Brain microvascular endothelial cell (primary cell): Measurements from ENCODE around the gene RET.

Experiments
- DNase-seq: peaks from one replicate; pipeline ENCODE4 v3.0.0-alpha.2; 2020
- H3K27ac ChIP-seq: fragments of 250-450 bp; sonication (Bioruptor Pico); 2 replicates; pipeline ENCODE4 v1.5.1; 2020; ENCODE audit warnings: mild to moderate bottlenecking, moderate library complexity
- H3K27me3 ChIP-seq: fragments of 250-450 bp; sonication (Bioruptor Pico); replicated peaks from 2 replicates; pipeline ENCODE4 v1.5.1; 2020; ENCODE audit warnings: mild to moderate bottlenecking
- H3K36me3 ChIP-seq: fragments of 250-450 bp; sonication (Bioruptor Pico); replicated peaks from 2 replicates; pipeline ENCODE4 v1.5.1; 2020; ENCODE audit warnings: mild to moderate bottlenecking
- H3K4me3 ChIP-seq: 2 replicates; pipeline ENCODE4 v1.5.1; 2011; ENCODE audit warnings: low read depth, mild to moderate bottlenecking, control low read depth, low read length, moderate library complexity
- CTCF ChIP-seq: IDR thresholded peaks from 2 replicates; pipeline ENCODE4 v1.5.1; 2011; ENCODE audit warnings: low read depth, mild to moderate bottlenecking, moderate library complexity, low read length, control low read depth, inconsistent platforms; ENCODE audit errors: missing control alignments
- in situ Hi-C: cut with HindIII; loops from 2 replicates; pipeline ENCODE4 v1.10.0; 2017; ENCODE audit warnings: low sequenced_read_pairs, low pct_ligation_motif_present

The RET gene

GRCh38 chr10:43117777-43118583 is 41.1 kb downstream of the RET start:
- DNase-seq: no peak
- Histone ChIP-seq H3K4me3 (no peak overlapping the region), H3K36me3 (no peaks in the 10 kb centered on the region), H3K27me3 (no peaks in the 10 kb centered on the region), H3K27ac (no peak overlapping the region)
- in situ Hi-C loops: no loop called here
- TF ChIP-seq CTCF: no peak

- no peak overlapping the region for H3K27ac ChIP-seq
- DNase-seq: no peak
- no peaks in the 10 kb centered on the region for H3K27me3 ChIP-seq
- TF ChIP-seq CTCF: no peak
- in situ Hi-C loops: no loop called here
- H3K4me3 ChIP-seq: no peak overlapping the region
- H3K36me3 ChIP-seq: no peaks in the 10 kb centered on the region
Measured at GRCh38 chr10:43118631-43119415, 42.0 kb downstream of the RET start.

- Histone ChIP-seq H3K36me3 (no peaks in the 10 kb centered on the region), H3K27ac (no peak overlapping the region), H3K27me3 (no peaks in the 10 kb centered on the region), H3K4me3 (no peak overlapping the region)
- TF ChIP-seq CTCF: no peak
- DNase-seq: no peak
- in situ Hi-C loops: no loop called here
Measured at GRCh38 chr10:43119416-43120115, 42.7 kb downstream of the RET start.

GRCh38 chr10:43120116-43120928 is 43.5 kb downstream of the RET start:
- in situ Hi-C loops: no loop called here
- Histone ChIP-seq H3K27ac (no peak overlapping the region), H3K36me3 (no peaks in the 10 kb centered on the region), H3K27me3 (no peaks in the 10 kb centered on the region), H3K4me3 (no peak overlapping the region)
- TF ChIP-seq CTCF: no peak
- DNase-seq: no peak

- in situ Hi-C loops: no loop called here
- no peaks in the 10 kb centered on the region for H3K36me3 ChIP-seq
- no peak for DNase-seq
- H3K4me3 ChIP-seq: no peak overlapping the region
- no peak for TF ChIP-seq CTCF
- H3K27ac ChIP-seq: no peak overlapping the region
- H3K27me3 ChIP-seq: no peaks in the 10 kb centered on the region
Measured at GRCh38 chr10:43120929-43121314, 44.1 kb downstream of the RET start.
